Esophagus muscularis mucosa (tissue), 4 donors: Measurements from ENCODE around the gene ABCA1.

Experiments used
- CTCF ChIP-seq, 3 experiments: fragments of 200-600 bp in 2 of 3; fragments of 450-650 bp in 1 of 3; sonication (generic) in 2 of 3; IDR thresholded peaks; one replicate each; pipeline ENCODE4 v1.5.1; 2017 to 2019; ENCODE audit warnings: antibody characterized with exemption in 3 of 3, mild to moderate bottlenecking in 2 of 3, moderate library complexity in 1 of 3
- EP300 ChIP-seq: sonication (generic); formaldehyde crosslinking; IDR thresholded peaks from one replicate; pipeline ENCODE4 v1.6.1; 2017; ENCODE audit warnings: antibody characterized with exemption
- POLR2A ChIP-seq: fragments of 450-650 bp; IDR thresholded peaks from one replicate; pipeline ENCODE4 v1.6.1; 2017; ENCODE audit warnings: antibody characterized with exemption, moderate library complexity, mild to moderate bottlenecking, low read depth
- POLR2AphosphoS5 ChIP-seq, 2 donors: sonication (generic); formaldehyde crosslinking; IDR thresholded peaks; one replicate each; pipeline ENCODE4 v1.6.1; 2017; ENCODE audit warnings: antibody characterized with exemption in 2 of 2

GRCh38 chr9:104745852-104746251 lies 182.1 kb downstream of the ABCA1 start:
- TF ChIP-seq CTCF (IDR thresholded peaks at IDR 0.05) = no peak
- TF ChIP-seq POLR2A = no peak
- TF ChIP-seq POLR2AphosphoS5 (IDR thresholded peaks at IDR 0.05) = no peak
- TF ChIP-seq EP300 = no peak
